Mesenchymal stem cell (in vitro differentiated cells and primary cell): ENCODE data around the gene ZNF669.

Source experiments
- DNase-seq: peaks from one replicate; pipeline ENCODE4 v3.0.0-alpha.2; 2013
- H2AFZ ChIP-seq: one replicate; pipeline ENCODE4 v1.6.1; 2013; ENCODE audit warnings: low read depth, mild to moderate bottlenecking, control low read depth, inconsistent platforms, low read length, moderate library complexity
- H2AK5ac ChIP-seq: 2 replicates; pipeline ENCODE4 v1.6.1; 2013; ENCODE audit warnings: low read length, moderate library complexity, mild to moderate bottlenecking, inconsistent platforms; ENCODE audit not compliant: severe bottlenecking
- H2BK120ac ChIP-seq: one replicate; pipeline ENCODE4 v1.6.1; 2013; ENCODE audit warnings: low read depth, mild to moderate bottlenecking, inconsistent platforms, low read length, moderate library complexity
- H2BK12ac ChIP-seq, 2 experiments: one replicate each; pipeline ENCODE4 v1.6.1; 2013; ENCODE audit warnings: inconsistent platforms in 2 of 2, low read length in 2 of 2, mild to moderate bottlenecking in 2 of 2, moderate library complexity in 2 of 2, control low read depth in 1 of 2
- H2BK15ac ChIP-seq: one replicate; pipeline ENCODE4 v1.6.1; 2013; ENCODE audit warnings: mild to moderate bottlenecking, low read depth, inconsistent platforms; ENCODE audit not compliant: poor library complexity, severe bottlenecking
- H2BK5ac ChIP-seq: 2 replicates; pipeline ENCODE4 v1.6.1; 2013; ENCODE audit warnings: low read depth, mild to moderate bottlenecking, low read length, control low read depth, inconsistent platforms; ENCODE audit not compliant: poor library complexity, severe bottlenecking
- H3K14ac ChIP-seq, 2 experiments: one replicate each; pipeline ENCODE4 v1.6.1; 2013; ENCODE audit warnings: inconsistent platforms in 2 of 2, low read length in 2 of 2, control low read depth in 1 of 2, mild to moderate bottlenecking in 1 of 2, moderate library complexity in 1 of 2
- H3K18ac ChIP-seq, 2 experiments: one replicate each; pipeline ENCODE4 v1.6.1; 2013; ENCODE audit warnings: inconsistent platforms in 2 of 2, low read length in 2 of 2, control low read depth in 1 of 2, low read depth in 1 of 2, mild to moderate bottlenecking in 1 of 2
- H3K23ac ChIP-seq, 2 experiments: one replicate each; pipeline ENCODE4 v1.6.1; 2013; ENCODE audit warnings: inconsistent platforms in 2 of 2, low read length in 2 of 2, mild to moderate bottlenecking in 2 of 2, moderate library complexity in 2 of 2, control low read depth in 1 of 2
- H3K27ac ChIP-seq: 2 replicates; pipeline ENCODE4 v1.5.1; 2013; ENCODE audit warnings: mild to moderate bottlenecking, moderate library complexity, low read length, control low read depth, inconsistent platforms; ENCODE audit not compliant: poor library complexity, severe bottlenecking
- H3K27me3 ChIP-seq, 2 experiments: 2 replicates each; pipeline versions ENCODE4 v1.6.1 to v1.7.0; 2013; ENCODE audit warnings: low read length in 2 of 2, mild to moderate bottlenecking in 2 of 2, moderate library complexity in 2 of 2, control low read depth in 1 of 2, inconsistent platforms in 1 of 2; ENCODE audit not compliant: control insufficient read depth in 1 of 2, insufficient read depth in 1 of 2
- H3K36me3 ChIP-seq, 2 experiments: 2 replicates each; pipeline versions ENCODE4 v1.6.1 to v1.7.0; 2013; ENCODE audit warnings: low read length in 2 of 2, control low read depth in 1 of 2, inconsistent platforms in 1 of 2, low read depth in 1 of 2, mild to moderate bottlenecking in 1 of 2; ENCODE audit not compliant: insufficient read depth in 2 of 2, control insufficient read depth in 1 of 2
- H3K4ac ChIP-seq, 2 experiments: one replicate each; pipeline ENCODE4 v1.6.1; 2013; ENCODE audit warnings: inconsistent platforms in 2 of 2, low read length in 2 of 2, mild to moderate bottlenecking in 2 of 2, moderate library complexity in 2 of 2, control low read depth in 1 of 2, low read depth in 1 of 2
- H3K4me1 ChIP-seq: 2 replicates; pipeline ENCODE4 v1.6.1; 2013; ENCODE audit warnings: low read depth, low read length, control low read depth; ENCODE audit not compliant: control insufficient read depth, insufficient read depth
- H3K4me2 ChIP-seq: 2 replicates; pipeline ENCODE4 v1.6.1; 2013; ENCODE audit warnings: low read length, mild to moderate bottlenecking, inconsistent platforms; ENCODE audit not compliant: poor library complexity, severe bottlenecking
- H3K4me3 ChIP-seq, 2 experiments: 2 replicates each; pipeline versions ENCODE4 v1.5.1 to v1.7.0; 2013; ENCODE audit warnings: low read length in 2 of 2, mild to moderate bottlenecking in 2 of 2, control low read depth in 1 of 2, low read depth in 1 of 2; ENCODE audit not compliant: insufficient read depth in 1 of 2
- H3K79me1 ChIP-seq: replicated peaks from 2 replicates; pipeline ENCODE4 v1.6.1; 2013; ENCODE audit warnings: mild to moderate bottlenecking, control low read depth, low read length, inconsistent platforms; ENCODE audit not compliant: poor library complexity, severe bottlenecking
- H3K9ac ChIP-seq: 2 replicates; pipeline ENCODE4 v1.7.0; 2013; ENCODE audit warnings: mild to moderate bottlenecking, low read length, moderate library complexity
- H3K9me3 ChIP-seq: 2 replicates; pipeline ENCODE4 v1.7.0; 2013; ENCODE audit warnings: mild to moderate bottlenecking, low read length; ENCODE audit not compliant: control insufficient read depth
- H4K8ac ChIP-seq: one replicate; pipeline ENCODE4 v1.6.1; 2013; ENCODE audit warnings: inconsistent platforms, mild to moderate bottlenecking, low read length, moderate library complexity
- H4K91ac ChIP-seq: one replicate; pipeline ENCODE4 v1.6.1; 2013; ENCODE audit warnings: mild to moderate bottlenecking, low read length, inconsistent platforms
- WGBS: methylation state at CpG from one replicate; pipeline ENCODE4 v1.1.7; 2013; ENCODE audit warnings: mixed read lengths; 5-methylcytosine and 5-hydroxymethylcytosine counted together

Gene ZNF669

DNA sequence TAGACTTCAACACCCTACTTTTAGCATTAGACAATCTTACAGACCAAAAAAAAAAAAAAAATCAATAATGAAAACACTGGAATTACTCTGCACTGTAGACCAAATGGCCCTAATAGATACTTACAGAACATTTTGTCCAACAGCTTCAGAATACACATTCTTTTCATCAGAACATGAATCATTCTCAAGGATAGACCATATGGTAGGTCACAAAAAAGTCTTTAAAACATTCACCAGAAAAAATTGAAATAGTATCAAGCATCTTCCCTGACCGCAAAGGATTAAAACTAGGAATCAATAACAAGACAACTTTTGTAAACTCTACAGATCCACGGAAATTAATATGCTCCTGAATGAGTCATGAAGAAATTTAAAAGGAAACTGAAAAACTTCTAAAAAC is 48.1 kb downstream of the ZNF669 start:
- no peak overlapping the region for H2BK120ac ChIP-seq
- H2AK5ac ChIP-seq, result no peak overlapping the region
- H3K9ac ChIP-seq, result no peak overlapping the region
- H3K23ac ChIP-seq, result no peak overlapping the region
- H2AFZ ChIP-seq, result no peak overlapping the region
- no peak overlapping the region for H2BK5ac ChIP-seq
- no peak overlapping the region for H4K91ac ChIP-seq
- H3K4me1 ChIP-seq, result no peaks in the 10 kb centered on the region
- no peak overlapping the region for H2BK12ac ChIP-seq
- H3K14ac ChIP-seq, result no peak overlapping the region
- H3K18ac ChIP-seq, result no peak overlapping the region
- H2BK15ac ChIP-seq, result no peak overlapping the region
- H3K27me3 ChIP-seq, result no peaks in the 10 kb centered on the region
- H3K4me2 ChIP-seq, result no peak overlapping the region
- H3K79me1 ChIP-seq, result peaks cover 33% of the 10 kb centered on the region
- WGBS, result 100% methylated on average over 1 of the region's 2 CpGs
- no peak overlapping the region for H3K4me3 ChIP-seq
- H4K8ac ChIP-seq, result no peak overlapping the region
- no peak overlapping the region for H3K27ac ChIP-seq
- peaks cover 0 to 3% of the 10 kb centered on the region in 2 experiments for H3K36me3 ChIP-seq
- peaks cover 84% of the 10 kb centered on the region for H3K9me3 ChIP-seq
- H3K4ac ChIP-seq, result no peak overlapping the region
- DNase-seq, result no peak

- no peaks in the 10 kb centered on the region for H3K4me1 ChIP-seq
- no peak overlapping the region for H3K9ac ChIP-seq
- peak; percentile 8 for DNase-seq
- H4K91ac ChIP-seq, result no peak overlapping the region
- H3K23ac ChIP-seq, result no peak overlapping the region
- no peak overlapping the region for H3K4me2 ChIP-seq
- H2BK15ac ChIP-seq, result no peak overlapping the region
- no peak overlapping the region for H3K18ac ChIP-seq
- no peak overlapping the region for H3K14ac ChIP-seq
- H2BK12ac ChIP-seq, result no peak overlapping the region
- peaks cover 31% of the 10 kb centered on the region for H3K79me1 ChIP-seq
- H4K8ac ChIP-seq, result no peak overlapping the region
- H3K36me3 ChIP-seq, result peaks cover 0 to 3% of the 10 kb centered on the region in 2 experiments
- H3K4me3 ChIP-seq, result no peak overlapping the region
- H3K9me3 ChIP-seq, result peaks cover 81% of the 10 kb centered on the region
- no peak overlapping the region for H2AK5ac ChIP-seq
- H2AFZ ChIP-seq, result no peak overlapping the region
- 49% methylated on average over 2 of the region's 2 CpGs for WGBS
- no peak overlapping the region for H3K27ac ChIP-seq
- H3K4ac ChIP-seq, result no peak overlapping the region
- no peak overlapping the region for H2BK5ac ChIP-seq
- H2BK120ac ChIP-seq, result no peak overlapping the region
- H3K27me3 ChIP-seq, result no peaks in the 10 kb centered on the region
Measured at GRCh38 chr1:247054992-247055415, 49.2 kb downstream of the ZNF669 start.
